Measurements from ENCODE around the gene FKBP8.
A peak's percentile ranks its signal among the peaks of the same experiment; 100 is the strongest.

GRCh38 chr19:18496167-18496979 lies 47.0 kb downstream of the FKBP8 start:
- no peak for TF ChIP-seq USF1 (IDR thresholded peaks at IDR 0.05)
- TF ChIP-seq MAX (IDR thresholded peaks at IDR 0.05), result 0 out of 2 replicates have a peak, but pooled peaks have one; percentile 39
- no peak for TF ChIP-seq CEBPB (IDR thresholded peaks at IDR 0.05)
- TF ChIP-seq YY1 (IDR thresholded peaks at IDR 0.05; ENCODE audit: low read depth), result no peak
- no peak for TF ChIP-seq EP300 (IDR thresholded peaks at IDR 0.05; ENCODE audit: borderline replicate concordance)
- peak; percentile 42; the same call in 1 of the 2 replicates for TF ChIP-seq REST (IDR thresholded peaks at IDR 0.05; ENCODE audit: low read depth)
- peak; percentile 17; the same call in 1 of the 2 replicates for TF ChIP-seq RAD21 (IDR thresholded peaks at IDR 0.05; ENCODE audit: low read depth)
- no peak for TF ChIP-seq FOXM1 (IDR thresholded peaks at IDR 0.05; ENCODE audit: borderline replicate concordance, low read depth)
- TF ChIP-seq TCF12 (IDR thresholded peaks at IDR 0.05; ENCODE audit: low read depth), result no peak
- no peak for TF ChIP-seq ZBTB7A (IDR thresholded peaks at IDR 0.05; ENCODE audit: low read depth)
- TF ChIP-seq NFIC (IDR thresholded peaks at IDR 0.05), result peak; percentile 92
- no peak for TF ChIP-seq CREB1 (IDR thresholded peaks at IDR 0.05; ENCODE audit: low read depth)
- no peak; the same call in 1 of the 2 replicates for TF ChIP-seq EGR1 (IDR thresholded peaks at IDR 0.05)
- TF ChIP-seq TAF1 (IDR thresholded peaks at IDR 0.05; ENCODE audit: low read depth), result no peak

Measured in Ishikawa (cell line).